NCI-H2081 treated with DMSO at 0.1 percent for 48 hours (cell line): ENCODE data around the gene RHOG.

ENCODE experiments used
- DNase-seq: peaks from one replicate; lab custom pipeline; 2025; lab: John Stamatoyannopoulos, UW

The RHOG gene

DNA sequence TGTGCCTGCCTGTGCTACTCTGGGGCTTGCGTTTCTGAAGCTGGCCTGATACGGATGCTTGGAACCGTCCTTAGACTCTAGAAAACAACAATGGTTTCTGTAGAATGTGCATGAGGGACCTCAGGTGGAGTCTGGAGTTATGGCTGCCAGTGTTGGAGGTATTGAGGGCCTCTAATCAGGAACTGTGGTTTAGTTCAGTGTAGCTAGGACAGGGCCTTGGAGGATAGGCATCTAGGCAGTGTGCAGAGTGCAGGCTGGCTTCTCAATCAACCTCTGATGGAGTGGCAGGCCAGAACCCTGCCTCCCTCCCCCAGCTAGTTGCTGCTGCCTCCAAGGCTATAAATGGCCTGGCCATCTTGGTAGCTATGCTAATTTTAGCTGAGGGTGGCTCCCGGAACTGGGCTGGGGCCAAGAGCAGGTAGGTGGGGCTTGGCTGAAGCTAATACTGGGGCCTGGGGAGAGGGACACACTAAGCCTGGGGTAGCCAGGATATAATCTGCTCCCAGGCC is 18.7 kb upstream of the RHOG start:
- no peak for DNase-seq

DNA sequence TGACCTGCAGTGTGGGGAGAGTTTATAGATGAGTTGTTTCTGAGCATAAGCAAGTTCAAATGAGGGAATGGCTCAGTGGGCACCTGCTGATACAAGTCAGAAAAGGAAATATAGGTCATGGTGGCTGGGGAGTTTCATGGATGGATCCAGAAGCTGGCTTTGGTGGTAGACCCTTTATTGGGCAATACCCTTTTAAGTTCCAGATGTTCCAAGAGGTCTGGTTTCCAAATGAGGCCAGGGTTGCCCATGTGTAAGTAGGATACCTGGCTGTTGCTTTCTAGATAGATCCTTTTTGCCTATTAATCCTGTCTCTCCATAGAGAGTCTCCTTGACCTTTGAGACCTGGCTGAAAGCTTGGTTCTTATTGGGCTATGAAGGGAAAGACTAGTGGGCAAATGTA is 16.9 kb upstream of the RHOG start:
- DNase-seq, result no peak

DNA sequence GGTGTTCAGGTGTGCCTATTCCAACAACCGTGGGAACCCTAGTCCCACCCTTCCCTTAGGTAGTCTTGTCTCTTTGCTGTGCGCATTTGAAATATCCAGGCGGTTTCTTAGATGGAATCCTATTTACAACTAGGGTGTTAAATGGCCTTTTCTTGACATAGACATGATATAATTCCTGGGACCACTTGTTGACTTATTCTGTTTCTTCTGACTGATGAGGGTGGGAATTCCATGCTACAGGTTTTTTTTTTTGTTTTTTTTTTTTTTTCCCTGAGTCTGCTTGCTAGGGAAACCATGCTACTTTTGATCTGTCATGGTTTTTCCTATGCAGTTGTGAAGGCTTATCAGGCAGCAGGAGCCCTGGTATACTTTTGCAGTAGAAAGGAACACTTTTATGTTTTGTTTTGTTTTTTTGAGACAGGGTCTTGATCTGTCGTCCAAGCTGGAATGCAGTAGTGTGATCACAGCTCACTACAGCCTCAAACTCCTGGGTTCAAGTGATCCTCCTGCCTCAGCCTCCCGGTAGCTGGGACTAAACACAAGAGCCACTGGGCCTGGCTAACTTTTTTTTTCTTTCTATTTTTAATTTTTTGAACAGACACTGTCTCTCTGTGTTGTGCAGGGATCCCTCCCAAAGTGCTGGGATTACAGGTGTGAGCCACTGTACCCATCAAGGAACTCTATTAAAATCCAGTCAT is 16.2 kb upstream of the RHOG start:
- no peak for DNase-seq

DNA sequence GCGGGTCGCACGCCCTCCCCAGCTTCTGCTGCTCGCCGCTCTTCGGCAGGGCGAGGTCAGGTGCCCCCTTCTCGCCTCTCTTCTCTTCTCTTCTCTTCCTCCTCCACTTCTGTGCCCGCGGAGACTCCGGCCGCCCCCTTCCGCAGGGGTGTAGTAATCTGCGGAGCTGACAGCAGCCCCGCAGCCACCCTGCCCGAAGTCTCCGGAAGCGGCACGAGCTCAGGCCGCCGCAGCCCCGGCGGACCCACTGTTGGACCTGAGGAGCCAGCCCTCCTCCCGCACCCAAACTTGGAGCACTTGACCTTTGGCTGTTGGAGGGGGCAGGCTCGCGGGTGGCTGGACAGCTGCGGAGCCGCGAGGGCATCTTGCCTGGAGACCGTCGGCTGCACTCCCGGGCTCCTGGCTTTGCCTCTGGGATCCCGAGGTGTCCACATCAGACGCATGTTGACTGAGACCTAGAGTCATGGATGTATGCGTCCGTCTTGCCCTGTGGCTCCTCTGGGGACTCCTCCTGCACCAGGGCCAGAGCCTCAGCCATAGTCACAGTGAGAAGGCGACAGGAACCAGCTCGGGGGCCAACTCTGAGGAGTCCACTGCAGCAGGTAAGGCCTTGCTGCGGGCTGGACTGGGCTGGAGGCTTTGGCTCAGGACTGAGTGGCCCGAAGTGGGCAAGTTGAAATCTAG is 15.2 kb upstream of the RHOG start:
- DNase-seq, result no peak

- DNase-seq, result peak; percentile 53
Observed at GRCh38 chr11:3854977-3855807, 14.4 kb upstream of the RHOG start, which contains the start of gene STIM1. STIM1 (plus strand) TSS chr11:3855664; CDS start chr11:3856271, 607 bp downstream.

- DNase-seq, result no peak
Observed at GRCh38 chr11:3854660-3854976, 13.9 kb upstream of the RHOG start.

GRCh38 chr11:3853899-3854659 is 13.3 kb upstream of the RHOG start:
- no peak for DNase-seq

GRCh38 chr11:3853545-3853842 is 12.7 kb upstream of the RHOG start:
- DNase-seq, result no peak

DNA sequence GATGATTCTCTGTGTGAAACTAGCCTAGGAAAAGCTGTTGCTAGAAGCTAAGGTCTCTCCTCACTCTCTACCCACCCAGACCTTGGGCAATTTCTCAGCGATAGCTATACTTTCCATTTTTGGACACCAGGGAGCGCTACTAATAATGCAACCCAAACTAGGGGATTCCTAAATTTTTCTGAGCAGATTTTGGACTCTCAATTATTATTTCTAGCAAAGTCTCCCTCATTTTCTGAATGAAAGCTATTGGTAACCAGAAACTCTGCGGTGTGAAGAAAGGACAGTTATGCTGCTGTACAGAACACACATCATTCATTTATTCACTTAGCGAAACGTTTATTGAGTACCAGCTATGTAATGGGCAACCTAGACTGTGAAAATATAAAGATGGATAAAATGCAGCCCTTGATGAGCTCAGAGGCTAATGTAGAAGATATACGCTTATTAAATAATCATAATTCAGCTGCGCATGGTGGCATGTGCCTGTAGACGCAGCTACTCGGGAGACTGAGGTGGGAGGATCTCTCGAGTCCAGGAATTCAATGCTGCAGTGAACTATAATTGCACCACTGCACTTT is 8.6 kb upstream of the RHOG start:
- DNase-seq, result no peak

DNA sequence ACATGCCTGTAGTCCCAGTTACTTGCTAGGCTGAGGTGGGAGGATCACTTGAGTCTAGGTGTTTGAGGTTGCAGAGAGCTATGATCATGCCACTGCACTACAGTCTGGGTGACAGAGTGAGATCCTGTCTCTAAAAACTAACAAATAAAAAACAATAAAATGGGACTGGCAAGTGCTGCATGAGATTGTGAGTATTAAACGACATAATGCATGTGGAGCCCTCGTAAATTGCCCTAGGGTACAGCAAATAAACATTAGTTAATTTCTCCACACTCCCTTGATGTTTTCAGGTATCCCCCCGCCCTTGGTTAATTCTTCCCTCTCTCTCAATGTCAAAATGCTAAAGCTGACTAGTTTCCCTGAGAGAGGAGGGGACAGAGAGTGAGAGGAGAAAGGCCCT is 4.9 kb upstream of the RHOG start:
- no peak for DNase-seq

GRCh38 chr11:3845246-3845645 is 4.5 kb upstream of the RHOG start:
- no peak for DNase-seq

DNA sequence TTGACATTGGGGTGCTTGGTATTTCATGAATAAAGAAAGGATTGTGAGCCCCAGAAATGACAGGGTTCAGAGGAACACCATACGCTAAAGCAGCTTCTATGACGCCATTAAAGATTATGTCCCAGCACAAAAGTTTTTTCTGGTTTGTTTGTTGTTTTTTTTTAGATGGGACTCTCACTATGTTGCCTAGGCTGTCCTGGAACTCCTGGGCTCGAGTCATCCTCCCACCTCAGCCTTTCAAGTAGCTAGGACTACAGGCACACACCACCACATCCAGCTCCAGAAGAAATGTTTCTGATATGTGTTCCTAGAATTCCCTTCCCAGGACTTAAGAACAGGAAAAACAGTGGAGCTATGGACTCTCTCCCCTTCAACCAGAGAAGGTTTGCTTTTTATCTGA is 2.6 kb upstream of the RHOG start:
- DNase-seq, result no peak

DNA sequence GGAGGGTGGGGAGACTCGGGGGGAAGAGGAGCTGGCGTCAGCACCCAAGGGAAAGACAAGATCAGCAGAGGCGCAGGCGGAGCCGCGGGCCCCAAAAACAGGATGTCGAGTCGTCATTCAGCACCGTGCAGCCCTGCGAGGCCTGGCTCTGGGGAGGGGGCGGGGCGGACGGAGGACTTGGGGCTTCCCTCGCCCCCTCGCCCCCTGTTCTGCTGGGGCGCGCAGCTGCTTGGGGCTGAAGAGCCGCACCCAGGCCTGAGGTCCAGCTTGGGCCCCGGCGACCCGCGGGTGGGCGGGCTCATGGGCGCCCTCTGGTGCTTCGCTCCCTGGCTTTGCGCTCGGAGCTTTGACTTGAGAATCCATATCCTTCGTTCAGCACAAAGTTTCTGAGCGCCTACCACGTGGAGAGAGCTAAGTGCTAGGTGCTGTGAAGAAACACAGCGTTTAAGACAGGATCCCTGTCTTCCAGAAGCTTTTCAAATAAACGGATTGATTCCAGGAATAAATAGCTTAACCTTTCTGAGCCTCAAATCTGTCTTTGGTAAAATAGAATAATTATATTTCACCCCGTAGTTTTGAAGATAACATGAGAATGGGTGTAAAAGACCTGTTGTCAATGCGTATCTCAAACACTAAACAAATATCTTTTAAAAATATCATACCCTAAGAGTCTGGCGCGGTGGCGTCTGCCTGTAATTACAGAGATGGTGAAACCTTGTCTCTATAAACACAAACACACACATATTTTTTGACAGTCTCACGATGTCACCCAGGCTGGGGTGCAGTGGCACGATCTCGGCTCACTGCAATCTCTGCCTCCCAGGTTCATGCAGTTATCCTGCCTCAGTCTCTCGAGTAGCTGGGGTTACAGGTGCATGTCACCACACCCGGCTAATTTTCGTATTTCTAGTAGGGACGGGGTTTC is 929 bp upstream of the RHOG start:
- peak; percentile 30 for DNase-seq

DNA sequence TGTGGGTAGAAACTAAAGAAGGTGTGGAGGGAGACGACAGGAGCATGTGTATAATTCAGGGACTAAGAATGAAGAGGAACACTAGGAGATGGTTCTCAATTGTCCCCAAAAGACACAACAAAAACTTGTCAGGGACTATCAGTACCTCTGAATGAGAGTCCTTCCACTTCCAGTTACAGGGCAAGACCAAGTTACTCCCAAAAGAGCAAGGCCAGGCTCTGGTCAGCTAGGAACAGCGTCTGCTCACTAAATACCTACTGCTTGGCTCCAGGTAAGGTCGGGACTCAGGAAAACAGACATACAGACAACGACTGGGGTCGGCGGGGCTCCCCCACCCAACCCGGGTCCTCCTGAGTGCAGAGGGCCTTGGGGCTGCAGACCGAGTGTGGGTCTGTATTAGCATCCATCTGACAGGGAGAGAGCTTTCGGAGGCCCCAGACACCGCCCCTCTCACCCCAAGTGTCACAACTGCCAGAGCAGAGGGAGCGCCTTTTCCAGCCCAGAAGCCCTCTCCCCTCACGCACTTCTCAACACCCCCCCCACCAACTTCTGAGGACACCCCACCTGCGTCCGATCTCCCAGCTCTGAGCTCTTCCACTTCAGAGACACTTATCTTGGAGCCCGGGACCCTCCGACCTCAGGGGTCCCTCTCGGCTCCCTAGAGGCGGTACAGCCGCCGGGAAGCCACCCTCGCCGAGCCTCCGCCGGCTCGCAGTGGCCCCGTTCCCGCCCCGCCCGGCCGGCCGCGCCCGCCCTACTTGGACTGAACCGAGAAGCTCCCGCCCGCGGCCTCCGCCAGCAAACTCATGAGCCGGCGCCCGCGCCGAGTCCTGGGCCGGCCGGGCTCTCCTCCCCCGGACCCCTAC is 522 bp downstream of the RHOG start:
- DNase-seq, result no peak

- no peak for DNase-seq
Observed at GRCh38 chr11:3838504-3838903, 2.3 kb downstream of the RHOG start.

- DNase-seq, result no peak
Observed at GRCh38 chr11:3837793-3838192, 3.0 kb downstream of the RHOG start.

DNA sequence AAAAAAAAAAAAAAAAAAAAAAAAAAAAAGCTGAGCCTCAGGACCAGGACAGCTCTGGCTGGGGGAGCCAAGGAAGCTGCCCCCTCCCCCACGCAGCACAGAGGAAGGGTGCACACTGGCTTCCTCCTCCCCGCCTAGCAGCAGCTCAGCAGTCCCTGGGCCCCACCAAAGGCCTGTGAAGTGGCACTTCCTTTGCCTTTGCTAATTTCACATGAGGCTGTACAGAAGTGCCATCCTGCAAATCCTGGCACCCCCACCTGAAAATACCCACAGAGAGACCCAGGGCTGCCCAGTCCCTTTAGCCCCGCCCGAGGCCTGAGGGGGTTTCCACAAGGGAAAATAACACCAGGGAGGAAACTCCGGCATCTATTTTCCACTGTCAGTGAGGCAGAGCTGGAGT is 3.9 kb downstream of the RHOG start:
- no peak for DNase-seq

GRCh38 chr11:3835751-3836150 is 5.0 kb downstream of the RHOG start:
- no peak for DNase-seq

GRCh38 chr11:3834664-3835461 is 5.9 kb downstream of the RHOG start:
- no peak for DNase-seq
